Muscle of back (tissue), 11 donors: Measurements from ENCODE around the gene MCM5. TPM values are rescaled to one million over a fixed set of nuclear protein-coding genes. Genes with fewer than 3 reads are reported as not detected.
"Not testable (repeated sequence)": the region's sequence is repeated elsewhere in the genome, so short reads cannot be mapped to it uniquely, and the experiment has no call there.

Experiments used
- DNase-seq, 3 donors: peaks; one replicate each; pipeline versions ENCODE4 v3.0.0 to v3.0.0-alpha.2; 2013
- polyA plus RNA-seq, 10 donors: library from polyadenylated mRNA; unstranded; fragments of 120-200 nt; gene quantifications; one replicate each; pipeline ENCODE4 v1.2.1, GENCODE V29; 2013; ENCODE audit not compliant: insufficient read length in 10 of 10

MCM5 gene
- polyA plus RNA-seq, 10 donors, result 24.0 to 52.3 (median 31.3) TPM

DNA sequence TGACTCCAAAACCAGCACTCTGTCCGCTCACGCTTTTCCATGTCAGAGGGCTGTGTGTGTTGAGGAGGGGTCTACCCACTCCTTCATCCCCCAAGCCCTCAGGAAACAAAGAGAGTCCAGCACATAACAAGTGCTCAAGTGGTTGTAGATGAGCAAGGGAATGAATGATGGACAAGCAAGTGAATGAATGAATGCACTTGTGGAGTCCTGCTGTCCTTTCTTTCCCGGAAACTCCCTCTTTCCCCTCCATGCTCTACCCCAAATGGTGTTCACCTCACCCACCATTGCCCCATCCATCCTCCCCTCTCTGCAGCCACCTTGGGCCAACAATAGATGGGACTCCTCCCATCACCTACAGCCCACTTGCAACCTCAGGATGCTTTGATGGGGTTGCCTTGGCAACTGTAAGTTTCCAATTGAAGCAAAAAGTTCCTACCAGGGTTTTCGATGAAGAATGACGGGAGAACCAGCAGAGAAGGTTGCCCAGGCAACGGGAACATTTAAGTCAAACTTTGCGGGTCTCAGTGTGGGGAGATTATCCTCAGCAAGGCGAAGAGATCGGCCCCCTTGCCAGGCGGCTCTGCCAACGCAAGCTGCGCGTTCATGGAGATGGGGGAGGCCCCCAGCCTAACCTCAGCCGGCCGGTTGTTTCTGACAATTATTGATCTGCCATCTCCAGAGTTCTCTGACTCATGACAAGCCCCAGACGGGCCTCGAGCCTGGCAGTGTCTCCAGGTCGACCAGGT lies 51.1 kb downstream of the MCM5 start:
- no peak for DNase-seq

GRCh38 chr22:35451592-35451991 lies 51.7 kb downstream of the MCM5 start:
- no peak for DNase-seq

DNA sequence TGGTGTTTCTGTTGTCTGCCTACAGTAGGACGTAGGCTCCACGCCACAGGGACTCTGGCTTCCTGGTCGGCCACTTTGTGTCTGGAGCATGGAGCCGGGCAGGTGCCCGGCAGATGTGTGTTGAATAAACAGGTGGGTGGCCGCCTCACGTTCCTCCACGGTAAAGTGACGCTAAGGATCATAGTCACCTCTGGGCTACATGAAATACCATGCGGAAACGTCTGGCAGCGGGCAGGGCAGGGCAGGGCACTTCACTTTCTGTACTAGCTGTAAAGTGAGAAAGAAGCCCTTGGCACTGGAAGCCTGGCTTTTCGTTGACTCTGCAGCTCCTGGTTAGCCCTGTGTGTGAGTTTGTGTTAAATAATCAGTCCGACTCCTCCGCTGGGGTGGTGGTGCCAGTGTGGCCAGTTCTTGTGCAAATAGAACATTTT lies 52.4 kb downstream of the MCM5 start:
- no peak for DNase-seq

- no peak for DNase-seq
Measured at GRCh38 chr22:35452810-35453743, 53.1 kb downstream of the MCM5 start.

- no peak for DNase-seq
Measured at GRCh38 chr22:35454416-35455054, 54.6 kb downstream of the MCM5 start.

DNA sequence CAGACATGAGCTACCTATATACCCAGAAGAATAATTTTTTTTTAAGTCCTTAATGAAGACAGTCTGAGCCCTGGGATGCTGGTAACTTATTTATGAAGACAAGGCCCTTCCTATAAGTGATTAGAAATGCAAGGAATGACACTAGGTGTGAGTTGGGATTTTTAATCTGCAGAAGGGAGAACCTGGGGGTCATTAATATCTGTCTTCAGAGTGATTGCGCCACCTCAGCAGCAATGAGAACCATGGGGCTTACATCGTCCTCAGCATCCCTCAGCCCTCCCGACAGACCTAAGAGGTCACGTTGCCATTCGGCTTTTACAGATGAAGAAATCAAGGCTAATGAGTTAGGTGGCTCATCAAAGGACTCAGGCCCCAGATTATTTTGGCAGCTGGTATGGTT lies 55.6 kb downstream of the MCM5 start:
- no peak for DNase-seq

GRCh38 chr22:35456757-35457156 lies 56.8 kb downstream of the MCM5 start:
- no peak for DNase-seq

DNA sequence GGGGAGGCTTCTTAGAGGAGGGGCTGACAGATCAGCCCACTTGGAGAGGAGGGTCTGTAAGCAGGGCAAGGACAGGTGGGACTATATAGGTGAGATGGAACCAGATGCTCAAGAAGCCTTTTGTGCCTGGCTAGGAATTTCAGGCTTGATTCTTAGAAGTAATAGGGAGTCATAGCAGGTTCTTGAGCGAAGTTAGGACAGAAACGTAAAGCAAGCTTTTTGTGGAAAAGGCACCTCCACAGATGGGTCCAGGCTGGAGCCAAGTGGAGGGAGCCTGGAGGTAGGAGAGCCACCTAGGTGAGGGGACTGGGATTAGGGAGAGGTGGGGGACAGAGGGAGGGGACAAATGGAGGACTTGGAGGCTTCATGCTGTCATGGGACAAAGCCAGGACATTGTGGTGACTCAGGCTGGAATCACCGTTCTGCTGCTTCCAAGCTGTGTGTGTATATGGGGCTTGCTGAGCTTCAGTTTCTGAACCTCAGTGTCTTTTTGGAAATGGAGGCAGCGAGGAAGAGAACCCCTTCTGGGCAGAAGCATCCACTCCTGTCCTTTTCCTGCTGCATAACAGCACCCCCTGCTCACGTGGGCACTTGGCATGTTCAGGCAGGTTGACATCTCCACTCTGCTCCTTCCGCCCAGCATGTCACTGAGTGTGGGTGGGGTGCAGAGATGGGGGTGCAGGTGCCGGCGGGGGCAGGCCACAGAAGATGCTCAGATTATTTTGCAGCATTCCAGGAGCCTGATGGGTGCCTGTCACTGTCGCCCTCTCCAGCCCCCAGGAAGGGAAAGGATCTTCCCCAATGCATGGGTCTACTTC lies 58.0 kb downstream of the MCM5 start:
- DNase-seq, result no peak

DNA sequence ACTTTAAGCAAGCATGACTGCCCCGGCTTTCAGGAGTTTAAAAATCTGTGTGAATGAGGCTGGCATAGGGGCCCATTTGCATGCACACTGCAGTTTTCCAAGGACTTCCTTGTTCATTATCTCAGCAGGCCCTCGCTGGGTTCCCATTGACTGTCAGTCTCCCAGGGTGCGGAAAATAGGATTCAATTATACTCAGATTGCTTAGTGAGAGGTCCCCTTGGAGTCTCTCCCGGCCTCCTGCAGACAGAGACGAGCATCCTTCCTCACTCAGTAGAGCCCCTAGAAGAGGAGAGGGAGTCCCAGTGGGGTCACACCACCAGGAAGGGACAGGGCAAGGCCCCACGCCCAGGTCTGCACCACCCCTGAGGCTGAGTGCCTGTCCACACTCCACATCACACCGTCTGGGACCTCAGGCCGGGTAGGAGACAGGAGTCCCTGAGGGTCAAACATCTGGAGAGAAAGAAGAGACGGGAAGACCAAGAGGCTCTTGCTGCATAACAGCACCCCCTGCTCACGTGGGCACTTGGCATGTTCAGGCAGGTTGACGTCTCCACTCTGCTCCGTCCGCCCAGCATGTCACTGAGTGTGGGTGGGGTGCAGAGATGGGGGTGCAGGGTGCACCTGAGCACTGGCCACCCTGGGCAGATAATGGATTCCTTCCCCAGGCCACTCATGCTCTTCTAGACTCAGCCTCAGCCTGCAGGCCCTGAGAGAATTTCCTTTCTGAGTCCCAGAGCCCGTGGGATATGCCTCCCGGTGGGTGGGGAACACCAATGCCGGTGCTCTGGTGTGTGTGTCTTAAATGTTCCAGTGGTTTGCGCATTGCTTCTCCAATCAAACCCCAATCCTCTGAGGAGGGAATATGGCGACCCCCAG lies 58.8 kb downstream of the MCM5 start:
- DNase-seq, result no peak

- no peak for DNase-seq
Measured at GRCh38 chr22:35459423-35459894, 59.5 kb downstream of the MCM5 start.

DNA sequence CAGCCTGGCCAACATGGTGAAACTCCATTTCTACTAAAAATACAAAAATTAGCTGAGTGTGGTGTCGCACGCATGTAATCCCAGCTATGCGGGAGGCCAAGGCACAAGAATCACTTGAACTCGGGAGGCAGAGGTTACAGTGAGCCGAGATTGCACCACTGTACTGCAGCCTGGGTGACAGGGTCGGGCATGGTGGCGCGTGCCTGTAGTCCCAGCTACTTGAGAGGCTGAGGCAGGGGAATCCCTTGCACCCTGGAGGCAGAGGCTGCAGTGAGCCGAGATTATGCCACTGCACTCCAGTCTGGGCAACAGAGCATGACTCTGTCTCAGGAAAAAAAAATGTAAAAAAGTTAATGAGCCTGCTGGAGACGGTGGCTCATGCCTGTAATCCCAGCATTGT lies 60.0 kb downstream of the MCM5 start:
- not testable (repeated sequence) for DNase-seq

- DNase-seq, result no peak
Measured at GRCh38 chr22:35460688-35461087, 60.7 kb downstream of the MCM5 start.

GRCh38 chr22:35462498-35463230 lies 62.7 kb downstream of the MCM5 start:
- no peak for DNase-seq

DNA sequence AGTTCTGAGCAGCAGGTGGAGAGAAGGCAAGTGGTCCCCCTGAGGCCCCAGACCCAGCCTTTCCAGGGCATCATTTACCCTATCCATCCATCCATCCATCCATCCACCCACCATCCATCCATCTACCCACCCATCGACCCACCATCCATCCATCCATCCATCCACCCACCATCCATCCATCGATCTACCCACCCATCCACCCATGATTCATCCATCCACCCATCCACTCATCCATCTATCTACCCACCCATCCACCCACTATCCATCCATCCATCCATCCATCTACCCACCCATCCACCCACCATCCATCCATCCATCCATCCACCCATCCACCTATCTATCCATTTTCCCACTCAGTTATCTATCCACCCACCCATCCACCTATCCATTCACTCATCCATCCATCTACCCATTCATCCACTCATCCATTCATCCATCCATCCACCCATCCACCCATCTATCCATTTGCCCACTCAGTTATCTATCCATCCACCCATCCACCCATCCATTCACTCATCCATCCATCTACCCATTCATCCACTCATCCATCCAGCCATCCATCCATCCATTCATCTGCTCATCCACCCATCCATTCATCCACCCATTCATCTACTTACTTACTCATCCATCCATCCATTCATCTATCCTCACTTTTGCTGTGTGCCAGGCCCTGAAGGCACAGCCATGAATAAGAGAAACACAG lies 63.4 kb downstream of the MCM5 start:
- DNase-seq, result no peak

DNA sequence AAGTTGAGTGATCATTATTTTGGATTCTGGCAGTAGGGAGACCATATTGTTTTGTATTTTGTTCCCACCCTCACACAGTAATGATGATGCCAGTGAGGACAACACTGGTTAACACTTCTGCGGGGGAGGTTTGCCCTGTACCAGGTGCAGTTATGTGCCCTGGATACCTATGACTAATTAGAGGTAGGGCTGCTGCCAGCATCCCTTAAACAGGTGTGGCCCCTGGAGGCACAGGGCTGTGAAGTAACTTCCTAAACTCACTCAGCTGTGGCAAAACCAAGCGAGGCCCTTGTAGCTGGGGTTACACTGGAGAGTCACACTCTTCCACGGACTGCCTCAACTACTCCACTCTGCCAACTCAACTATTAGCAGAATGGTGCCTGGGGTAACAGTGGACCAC lies 64.5 kb downstream of the MCM5 start:
- DNase-seq, result no peak

DNA sequence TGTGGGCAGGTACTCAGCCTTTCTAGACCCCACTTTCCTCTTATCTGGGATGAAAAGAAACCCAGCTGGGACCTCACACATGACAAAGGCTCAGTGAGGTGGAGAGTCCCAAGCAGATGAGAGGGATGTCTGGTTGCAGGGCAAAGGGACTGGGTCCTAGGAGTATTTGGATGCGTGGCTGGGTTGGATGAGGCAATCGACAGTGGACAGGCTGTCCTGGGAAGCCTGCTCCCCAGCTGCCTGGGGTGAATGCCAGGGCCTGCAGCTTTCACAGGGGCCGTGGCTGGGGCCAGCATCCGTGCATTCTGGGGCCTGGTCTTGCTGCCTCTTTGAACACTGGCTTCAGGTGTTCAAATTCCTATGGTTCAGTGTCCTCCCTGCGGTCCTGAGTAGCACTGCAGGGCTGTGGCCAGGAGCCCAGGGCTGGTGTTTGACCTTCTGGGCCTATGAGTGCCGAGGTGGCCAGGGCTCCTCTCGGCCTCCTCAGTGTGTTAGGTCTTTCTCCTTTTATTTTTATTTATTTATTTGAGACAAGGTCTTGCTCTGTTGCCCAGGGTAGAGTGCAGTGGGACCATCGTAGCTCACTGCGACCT lies 65.3 kb downstream of the MCM5 start:
- DNase-seq, result no peak

DNA sequence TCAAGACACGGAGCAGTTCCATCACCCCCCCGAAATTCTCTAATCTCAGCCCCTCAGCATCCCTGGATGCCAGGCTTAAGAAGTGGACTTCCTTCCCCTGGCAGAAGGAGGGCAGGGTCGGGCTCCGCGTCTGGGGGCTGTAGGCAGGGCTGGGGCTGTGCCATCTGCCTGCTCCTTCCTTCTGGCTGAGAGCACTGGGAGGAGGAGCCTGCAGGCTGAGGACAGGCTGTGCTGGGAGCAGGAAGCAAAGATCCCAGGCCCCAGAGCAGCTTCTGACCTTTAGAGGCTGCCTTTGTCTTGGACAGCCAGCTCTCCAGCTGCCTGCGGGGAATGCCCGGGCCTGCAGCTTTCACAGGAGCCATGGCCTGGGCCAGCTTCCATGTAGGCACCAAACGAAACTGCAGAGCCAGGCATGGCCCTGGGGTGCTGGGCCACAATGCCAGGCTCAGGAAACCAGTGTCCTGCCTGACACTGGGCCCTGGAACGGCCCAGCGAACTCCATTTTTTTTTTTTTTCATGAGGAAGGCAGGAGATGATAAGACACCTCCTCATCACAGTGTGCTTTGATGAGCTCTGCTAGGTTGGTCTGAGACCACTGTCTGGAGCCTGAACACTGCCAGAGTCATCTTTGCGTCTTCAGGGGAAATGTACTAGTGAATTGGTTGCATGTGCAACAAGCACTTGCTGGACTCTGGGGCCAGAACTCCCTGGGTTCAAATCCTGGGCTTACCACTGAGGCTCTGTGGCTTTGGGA lies 67.9 kb downstream of the MCM5 start:
- peak in 1 of 3 donors; percentile 69 for DNase-seq

GRCh38 chr22:35470903-35471321 lies 71.0 kb downstream of the MCM5 start:
- no peak for DNase-seq
